CD1c-positive myeloid dendritic cell (primary cell): ENCODE results near the gene FBLN2.

Source experiments
- DNase-seq: peaks from one replicate; pipeline ENCODE4 v3.0.0-alpha.2; 2016; ENCODE audit errors: extremely low spot score

The FBLN2 gene

DNA sequence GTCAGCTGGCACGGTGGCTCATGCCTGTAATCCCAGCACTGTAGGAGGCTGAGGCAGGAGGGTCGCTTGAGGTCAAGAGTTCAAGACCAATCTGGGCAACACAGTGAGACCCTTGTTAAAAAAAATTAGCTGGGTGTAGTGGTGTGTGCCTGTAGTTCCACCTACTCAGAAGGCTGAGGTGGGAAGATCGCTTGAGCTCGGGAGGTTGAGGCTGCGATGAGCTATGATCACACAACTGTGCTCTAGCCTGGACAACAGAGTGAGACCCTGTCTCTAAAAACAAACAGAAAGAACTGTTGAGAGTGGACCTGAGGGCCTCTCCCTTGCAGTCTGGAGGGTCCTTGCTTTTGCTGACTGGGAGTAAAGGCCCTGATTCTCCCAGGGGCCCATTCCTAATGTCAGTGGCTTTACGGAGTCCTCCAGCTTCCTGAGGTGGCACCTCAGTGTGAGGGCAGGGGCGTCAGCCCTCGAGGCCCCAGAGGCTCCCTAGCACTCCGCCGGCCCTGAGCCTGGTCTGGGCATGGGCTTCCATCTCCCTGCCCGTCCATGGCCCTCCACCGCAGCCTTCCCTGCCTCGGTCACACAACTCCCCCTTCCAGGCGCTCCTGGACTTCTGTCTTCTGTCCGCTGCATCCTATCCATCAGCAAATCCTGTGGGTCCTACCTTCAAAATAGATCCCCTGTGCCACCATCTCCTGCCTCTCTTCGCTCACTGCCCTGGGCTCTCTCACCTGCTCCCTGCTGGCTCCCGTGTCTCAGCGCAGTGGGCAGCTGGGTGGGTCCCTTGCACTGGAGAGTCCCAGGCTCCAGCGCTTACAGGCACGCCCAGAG, 19.0 kb downstream of the FBLN2 start:
- no peak for DNase-seq

DNA sequence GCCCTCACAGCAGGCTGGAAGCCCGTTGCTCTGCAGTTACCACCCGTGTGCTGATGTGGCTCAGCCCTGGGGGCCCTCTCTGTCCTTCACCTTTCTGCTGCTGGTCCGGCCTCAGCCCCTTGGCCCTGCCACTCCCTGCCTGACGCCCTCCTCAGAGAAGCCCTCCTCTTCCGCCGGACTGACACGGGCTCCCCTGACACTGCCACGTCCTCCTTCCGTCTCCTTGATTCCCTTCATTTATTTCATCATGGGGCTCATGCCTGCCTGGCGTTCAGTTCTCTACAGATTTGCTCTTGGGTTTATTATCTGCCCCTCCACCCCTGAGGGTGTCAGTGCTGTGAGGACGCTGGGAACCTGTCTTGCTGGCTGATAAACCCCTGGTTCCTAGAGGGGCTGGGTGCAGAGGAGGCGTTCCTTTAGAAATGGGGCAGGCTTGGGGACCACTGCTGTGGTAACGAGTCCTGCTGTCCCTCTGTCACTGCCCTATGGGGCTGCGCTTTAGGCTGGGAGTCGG, 19.6 kb downstream of the FBLN2 start:
- no peak for DNase-seq

DNA sequence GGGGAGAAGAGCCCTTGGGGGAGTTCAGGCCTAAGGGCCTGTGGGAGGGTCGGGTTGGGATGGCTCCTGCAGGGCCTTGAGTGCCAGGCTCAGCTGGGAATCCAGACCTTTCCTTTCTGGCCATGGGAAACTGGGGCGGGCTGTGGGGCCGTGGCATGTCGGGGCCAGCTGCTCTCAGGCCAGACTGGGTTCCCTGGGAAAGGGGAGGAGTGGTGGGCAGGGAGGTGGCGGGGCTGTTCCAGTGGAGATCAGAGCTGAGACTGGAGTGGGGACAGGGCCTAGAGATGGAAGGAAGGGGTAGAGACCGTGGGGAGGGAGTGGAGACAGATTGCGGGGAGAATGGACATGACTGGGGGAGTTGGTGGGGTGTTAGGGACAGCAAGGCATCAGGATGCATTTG, 20.3 kb downstream of the FBLN2 start:
- no peak for DNase-seq

DNA sequence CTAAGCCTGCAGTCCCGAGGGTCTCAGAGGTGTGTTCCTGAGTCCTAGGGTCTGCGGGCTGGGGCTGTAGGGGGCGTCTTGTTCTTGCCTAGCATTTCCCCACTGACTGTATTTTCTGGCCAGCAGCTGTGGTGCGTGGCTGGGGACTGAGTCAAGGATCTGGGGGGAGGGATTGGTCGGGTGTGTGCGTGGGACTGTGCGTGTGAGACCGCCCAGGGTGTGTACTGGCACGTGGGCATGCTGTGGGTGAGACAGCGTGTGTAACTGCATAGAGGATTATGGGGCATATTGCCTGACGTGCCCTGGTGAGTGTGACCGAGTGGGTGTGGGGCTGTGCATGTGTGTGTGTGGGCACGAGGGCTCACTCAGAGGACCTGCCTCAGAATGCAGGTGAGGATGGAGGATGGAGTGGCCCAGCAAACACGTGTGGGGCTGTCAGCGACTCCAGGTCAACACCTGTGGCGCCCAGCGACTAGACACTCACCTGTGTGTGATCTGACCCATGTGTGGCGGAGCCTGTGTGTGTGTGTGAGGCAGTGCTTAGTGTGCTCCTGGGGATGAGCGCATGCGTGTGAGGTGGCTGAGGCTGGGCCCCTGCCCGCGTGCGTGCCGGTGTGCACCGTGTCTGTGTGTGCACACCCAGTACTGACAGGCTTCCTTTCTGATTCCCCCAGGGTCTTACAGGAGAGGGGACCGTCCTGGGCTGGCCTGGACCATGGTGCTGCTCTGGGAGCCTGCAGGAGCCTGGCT, 20.9 kb downstream of the FBLN2 start:
- no peak for DNase-seq

DNA sequence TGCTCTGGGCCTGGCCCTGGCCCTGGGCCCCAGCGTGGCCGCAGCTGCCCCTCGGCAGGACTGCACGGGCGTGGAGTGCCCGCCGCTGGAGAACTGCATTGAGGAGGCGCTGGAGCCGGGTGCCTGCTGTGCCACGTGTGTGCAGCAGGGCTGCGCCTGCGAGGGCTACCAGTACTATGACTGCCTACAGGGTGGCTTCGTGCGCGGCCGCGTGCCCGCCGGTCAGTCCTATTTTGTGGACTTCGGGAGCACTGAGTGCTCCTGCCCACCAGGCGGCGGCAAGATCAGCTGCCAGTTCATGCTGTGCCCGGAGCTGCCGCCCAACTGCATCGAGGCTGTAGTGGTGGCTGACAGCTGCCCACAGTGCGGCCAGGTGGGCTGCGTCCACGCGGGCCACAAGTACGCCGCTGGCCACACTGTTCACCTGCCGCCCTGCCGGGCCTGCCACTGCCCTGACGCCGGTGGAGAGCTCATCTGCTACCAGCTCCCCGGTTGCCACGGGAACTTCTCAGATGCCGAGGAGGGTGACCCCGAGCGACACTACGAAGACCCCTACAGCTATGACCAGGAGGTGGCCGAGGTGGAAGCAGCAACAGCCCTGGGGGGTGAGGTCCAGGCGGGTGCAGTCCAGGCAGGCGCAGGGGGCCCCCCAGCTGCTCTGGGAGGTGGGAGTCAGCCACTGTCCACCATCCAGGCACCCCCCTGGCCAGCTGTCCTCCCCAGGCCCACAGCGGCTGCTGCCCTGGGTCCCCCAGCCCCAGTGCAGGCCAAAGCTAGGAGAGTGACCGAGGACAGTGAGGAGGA, 21.7 kb downstream of the FBLN2 start:
- DNase-seq = no peak

DNA sequence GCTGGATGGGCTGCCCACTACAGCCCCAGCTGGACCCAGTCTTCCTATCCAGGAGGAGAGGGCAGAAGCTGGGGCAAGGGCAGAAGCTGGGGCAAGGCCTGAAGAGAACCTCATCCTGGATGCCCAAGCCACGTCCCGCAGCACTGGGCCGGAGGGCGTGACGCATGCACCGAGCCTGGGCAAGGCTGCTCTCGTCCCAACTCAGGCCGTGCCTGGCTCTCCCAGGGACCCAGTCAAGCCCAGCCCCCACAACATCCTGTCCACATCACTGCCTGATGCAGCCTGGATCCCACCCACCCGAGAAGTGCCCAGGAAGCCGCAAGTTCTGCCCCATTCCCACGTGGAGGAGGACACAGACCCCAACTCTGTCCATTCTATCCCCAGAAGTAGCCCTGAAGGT, 22.3 kb downstream of the FBLN2 start:
- DNase-seq = no peak

DNA sequence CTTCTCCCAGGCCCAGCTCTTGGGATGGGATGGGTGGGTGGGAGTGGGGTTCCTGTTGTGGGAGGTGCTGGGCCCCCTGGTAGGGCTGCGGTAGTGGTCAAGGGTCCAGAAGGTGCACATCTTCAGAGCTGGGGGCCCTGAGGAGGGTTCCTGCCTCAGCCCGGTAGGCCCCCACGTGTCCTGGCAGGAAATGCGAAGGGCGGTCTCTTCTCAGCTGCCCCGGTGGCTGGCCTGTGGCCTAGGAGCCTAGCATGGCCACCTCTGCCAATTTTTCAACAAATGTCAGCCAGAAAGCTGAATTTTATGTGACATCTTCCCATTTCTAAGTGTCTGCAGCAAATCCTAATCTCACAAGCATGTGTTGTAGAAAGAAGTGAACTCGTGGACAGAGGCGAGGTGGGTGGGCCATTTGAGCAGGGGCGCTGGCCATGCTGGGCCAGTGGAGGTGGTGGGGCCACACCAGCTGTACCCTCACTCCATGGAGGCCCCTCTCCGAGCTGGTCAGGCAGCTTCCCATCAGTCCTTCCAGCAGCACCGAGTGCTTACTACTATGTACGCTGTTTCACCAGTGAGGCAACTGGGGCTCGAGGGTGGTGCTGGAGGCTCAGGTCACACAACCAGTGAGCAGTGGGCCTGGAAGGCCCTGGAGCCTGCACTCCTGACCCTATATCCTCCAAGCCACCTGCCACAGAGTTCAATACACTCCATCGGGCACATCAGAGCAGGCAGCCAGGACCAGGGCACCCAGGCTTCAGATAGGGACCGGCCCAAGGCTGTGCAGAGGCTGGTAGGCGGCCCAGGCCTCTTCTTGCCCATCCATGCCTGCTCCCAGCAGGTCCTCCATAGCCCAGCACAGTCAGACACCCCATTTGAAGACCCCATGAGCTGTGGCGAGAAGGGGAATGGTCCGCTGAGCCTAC, 23.2 kb downstream of the FBLN2 start:
- DNase-seq = no peak

DNA sequence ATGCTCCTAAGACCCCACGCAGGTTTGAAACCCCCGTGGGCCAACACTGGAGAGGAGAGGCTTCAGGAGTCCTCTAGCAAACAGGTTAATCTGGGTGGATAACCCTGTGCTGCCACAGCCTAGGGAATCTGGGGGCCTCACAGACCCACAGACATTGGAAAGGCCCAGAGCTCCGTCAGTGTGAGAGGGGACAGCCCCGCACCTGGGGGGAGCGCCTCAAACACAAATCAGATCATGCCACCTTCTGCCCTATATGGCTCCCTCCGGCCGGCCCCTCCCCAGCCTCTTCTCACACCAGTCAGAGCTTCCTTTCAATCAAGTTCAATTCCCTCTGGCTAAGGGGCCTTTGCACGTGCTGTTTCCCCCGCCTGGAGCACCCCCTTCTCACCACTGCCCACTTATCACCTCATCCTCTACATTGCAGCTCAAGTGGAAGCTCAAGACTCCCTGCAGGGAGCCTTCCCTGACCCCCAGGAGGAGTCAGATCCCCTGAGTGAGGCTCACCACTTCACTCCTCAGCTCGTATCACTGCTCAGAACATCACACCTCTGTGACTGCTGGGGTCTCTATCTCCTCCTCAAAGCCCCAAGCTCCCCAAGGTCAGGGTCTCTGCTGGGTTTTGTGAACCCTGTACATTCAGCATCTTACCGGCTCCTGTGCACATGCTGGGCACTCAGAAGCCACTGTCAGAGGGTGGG, 24.1 kb downstream of the FBLN2 start:
- no peak for DNase-seq

DNA sequence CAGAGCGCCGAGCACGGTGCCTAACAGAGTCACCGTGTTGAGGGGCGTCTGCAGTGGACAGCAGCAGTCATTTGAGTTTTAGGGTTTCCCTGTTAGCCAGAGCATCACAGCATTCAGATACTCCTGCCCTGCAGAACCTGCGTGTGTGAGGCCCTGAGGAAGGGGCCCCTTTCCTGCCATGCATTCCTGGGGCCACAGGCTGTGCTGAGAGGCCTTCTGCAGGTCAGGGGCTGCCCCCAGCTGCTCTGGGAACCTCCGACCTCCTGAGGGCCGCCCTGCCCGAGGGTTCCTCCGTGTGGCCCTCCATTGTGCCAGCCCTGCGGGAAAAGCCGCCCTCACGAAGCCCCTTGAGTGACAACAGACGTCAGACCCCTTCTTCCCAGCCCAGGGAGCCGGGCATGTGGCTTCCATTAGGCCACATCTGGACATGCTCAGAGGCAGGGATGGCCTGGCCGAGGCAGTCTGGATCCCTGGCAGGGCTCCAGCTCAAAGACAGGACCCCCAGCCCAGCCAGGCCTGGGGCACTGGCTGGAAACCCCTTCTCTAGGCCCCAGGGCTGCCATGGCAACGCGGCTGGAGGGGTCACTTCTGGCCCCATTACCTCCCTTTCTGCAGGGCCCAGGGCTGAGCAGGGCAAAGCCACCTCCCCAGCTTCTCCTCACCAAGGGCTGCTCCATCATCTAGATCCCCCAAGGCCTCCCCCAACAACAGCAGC, 25.3 kb downstream of the FBLN2 start:
- DNase-seq = no peak

DNA sequence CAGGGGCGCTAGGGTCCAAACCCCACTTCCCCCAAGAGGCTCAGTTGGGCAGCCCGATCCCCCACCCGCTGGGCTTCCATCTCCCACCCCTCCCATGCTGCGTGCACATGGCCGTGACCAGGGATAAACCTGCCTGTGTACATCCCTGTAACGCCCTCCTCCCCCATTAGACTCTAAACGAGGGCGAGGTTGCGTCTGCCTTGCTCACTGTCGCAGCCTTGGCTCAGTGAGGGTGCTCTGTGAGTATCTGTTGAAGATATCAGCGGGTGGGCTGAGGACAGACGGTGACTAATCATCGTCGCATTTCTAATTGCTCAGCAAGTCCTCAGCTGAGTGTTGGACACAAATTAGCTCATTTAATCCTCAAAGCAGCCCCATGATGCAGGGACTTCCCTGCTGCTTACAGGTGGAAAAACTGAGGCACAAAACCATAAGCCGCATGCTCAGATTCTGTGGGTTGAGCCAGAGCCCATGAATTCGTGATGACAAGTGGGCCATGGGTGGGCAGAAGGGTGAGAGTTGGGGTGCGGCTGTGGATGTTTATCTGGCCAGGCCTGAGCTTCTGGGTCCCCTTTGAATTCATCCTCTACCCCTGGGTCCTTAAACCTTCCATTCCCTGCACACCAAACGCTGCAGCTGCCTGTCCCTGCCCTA, 26.0 kb downstream of the FBLN2 start:
- no peak for DNase-seq

DNA sequence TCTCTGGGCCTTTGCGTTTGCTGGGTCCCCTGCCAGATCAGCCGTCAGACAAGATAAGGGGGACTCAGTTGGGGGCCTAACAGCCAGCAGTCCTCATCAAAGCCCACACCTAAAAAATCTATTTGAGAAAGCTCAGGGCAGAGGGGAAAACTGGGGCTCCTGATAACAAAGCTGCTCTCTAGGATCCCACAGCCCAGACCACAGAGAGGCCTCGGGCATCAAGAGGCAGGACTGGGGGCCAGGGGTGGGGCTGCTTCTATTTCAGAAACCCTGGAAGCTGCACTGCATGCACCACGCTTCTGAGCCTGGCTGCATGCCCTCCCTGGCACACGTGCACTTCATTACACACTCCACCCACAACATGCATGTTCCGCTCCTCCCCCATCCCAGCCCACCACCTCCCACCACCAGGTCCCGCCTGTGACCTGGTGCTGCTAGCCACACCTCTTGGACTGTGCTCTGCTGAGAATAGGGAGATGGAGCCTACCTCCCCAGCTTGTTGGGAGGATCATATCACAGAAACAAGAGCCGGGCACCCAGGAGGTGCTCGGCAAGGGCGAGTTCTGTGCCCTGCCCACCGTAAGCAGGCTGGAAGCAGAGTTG, 26.6 kb downstream of the FBLN2 start:
- DNase-seq = no peak

DNA sequence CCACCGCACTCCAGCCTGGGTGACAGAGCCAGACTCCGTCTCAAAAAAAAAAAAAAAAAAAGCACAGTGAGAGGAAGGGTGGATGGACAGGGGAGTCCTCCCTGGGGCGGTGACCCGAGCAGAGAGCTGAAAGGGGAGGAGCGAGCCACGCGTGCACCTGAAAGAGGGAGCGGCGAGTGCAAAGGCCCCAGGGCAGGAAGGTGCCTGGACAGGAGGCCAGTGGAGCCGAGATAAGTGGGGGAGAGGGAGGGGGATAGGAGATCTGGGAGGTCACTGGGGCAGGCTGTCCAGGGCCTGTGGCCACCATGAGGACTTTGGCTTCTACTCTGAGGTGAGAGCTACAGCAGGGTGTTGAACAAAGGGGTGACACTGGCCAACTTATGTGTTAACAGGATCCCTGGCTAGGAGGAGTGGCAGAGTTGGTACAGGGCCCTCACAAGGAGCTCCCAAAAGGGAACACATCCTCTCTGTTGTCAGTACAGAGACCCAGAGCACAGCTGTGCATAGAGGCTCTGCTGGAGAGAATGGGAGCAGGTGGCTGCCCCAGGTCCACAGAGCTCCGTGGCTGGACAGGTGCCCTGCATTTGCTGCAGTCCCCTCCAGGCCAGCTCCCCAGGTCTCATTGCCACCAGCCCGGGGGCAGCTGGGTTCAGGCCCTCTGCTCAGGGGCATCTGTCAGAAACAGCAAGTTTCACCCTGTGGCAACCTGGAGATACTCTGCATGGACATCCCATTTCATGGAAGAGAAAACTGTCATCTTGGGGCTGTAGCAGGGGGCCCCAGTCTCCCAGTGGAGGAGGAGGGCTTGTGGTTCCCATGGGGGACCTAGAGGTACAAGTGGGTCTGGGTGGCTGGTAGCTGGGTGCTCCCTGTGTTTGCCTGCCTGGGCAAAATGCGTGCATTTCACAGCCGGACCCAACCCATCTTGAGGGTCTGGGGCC, 28.5 kb downstream of the FBLN2 start:
- no peak for DNase-seq

DNA sequence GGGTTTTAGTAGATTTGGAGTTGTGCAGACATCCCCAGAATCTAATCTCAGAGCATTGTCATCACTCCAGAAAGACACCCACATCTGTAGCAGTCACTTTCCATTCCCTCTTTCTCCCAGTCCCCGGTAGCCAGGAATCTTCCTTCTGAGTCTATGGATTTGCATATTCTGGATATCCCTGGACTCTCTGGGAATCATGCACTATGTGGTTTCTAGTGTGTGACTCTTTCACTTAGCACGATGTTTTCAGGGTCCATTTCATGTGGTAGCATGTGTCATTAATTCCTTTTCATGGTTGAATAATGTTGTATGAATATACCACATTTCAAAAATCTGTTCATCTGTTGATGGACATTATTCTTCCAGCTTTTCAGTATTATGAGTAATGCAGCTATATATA, 29.3 kb downstream of the FBLN2 start:
- DNase-seq = no peak

DNA sequence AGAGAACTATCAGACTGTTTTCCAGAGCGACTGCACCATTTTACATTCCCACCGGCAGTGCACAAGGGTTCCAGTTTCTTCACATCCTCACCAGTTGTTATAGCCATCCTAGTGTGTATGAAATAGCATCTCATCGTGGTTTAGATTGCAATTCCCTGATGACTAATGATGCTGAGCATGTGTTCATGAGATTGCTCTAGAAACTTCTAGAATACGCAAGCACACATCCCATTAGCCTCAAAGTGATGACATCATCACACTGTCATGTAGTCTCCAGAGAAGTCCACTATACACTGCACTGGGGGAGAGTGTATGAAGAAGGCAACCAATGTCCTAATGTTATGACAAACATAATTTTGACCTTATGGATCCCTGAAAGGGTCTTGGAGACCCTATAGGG, 30.1 kb downstream of the FBLN2 start:
- peak; percentile 3 for DNase-seq

DNA sequence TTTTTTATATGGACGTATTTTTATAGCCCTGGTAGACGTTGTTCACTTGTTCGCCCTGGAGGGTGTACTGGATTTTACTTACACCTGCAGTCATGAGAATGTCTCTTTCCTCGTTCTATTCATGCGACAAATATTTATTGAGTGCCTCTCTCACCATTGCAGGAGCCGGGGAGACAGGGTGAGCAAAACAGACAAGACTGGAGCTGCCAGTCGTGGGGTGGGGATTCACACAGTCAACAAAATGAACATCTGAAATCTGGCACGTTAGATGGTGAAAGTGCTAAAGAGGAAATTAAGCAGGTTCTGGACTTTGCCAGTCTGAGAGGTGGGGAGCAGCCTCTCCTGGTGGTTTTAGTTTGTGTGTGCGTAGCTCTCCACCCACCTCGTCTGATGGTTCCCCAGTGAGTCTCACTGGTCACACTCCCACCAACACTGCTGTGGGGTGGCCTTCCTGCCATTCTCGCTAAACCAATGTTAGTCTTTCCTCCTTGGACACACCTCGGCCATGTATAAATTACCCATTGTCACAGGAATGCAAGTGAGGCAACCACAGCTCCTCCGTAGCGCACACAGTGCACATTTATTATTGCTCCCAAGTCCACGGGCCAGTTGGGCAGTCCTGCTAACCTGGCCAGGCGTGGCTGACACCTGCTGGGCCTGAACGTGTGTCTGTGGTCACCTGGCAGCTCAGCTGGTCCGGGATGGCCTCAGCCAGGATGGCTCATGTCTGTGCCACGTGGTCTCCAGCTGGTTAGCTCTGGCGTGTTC, 31.5 kb downstream of the FBLN2 start:
- no peak for DNase-seq

DNA sequence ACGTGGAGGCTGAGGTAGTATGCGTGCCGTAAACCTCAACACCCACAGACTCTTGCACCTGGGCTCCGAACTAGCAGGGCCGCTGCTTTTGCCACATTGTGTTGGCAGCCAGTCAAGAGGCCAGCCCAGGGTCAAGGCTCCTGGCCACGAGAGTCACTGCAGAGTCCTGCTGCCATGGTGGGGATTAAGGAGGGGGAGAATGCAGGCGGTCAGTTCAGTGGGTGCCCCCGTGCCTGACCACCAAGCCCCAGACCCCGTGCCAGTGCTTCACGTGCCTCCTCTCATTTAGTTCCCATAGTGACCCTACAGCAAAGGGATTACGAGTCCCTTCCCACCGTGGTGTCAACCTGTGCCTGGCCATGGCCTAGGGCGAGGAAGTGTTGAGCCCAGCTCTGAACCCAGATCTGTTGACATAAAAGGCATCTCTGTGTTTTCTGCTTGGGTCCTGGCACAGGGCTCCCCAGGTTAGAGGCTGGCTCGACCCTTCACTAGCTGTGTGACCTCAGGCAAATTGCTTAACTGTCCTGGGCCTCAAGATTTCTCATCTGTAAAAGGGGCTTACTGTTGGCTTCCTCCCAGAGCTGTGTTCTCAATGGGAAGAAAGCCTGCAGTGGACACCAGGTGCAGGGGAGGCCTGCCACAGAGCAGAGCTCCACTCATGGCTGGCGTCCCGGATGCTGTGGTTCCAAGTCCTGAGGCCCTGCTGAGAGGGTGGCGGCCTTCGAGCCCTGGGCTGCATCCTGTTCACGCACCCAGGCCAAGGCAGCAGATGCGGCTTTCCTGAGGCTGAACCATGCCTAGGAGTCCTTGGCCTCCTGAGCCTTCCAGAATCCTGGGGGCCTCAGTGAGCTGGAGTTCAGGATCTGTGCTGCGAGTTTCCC, 32.8 kb downstream of the FBLN2 start:
- DNase-seq = no peak
